CD4-positive, alpha-beta memory T cell (primary cell): Measurements from ENCODE around the gene PI4KA. TPM values are rescaled to one million over a fixed set of nuclear protein-coding genes. Genes with fewer than 3 reads are reported as not detected.
"Not testable (repeated sequence)": the region's sequence is repeated elsewhere in the genome, so short reads cannot be mapped to it uniquely, and the experiment has no call there.

Experiments
- CTCF ChIA-PET: fragments of 350-600 bp; sonication (Branson Sonifier 250); formaldehyde crosslinking; loops from one replicate; lab custom pipeline; 2021; ENCODE audit warnings: inconsistent platforms; ENCODE audit not compliant: partially characterized antibody; lab: Charles Lee
- POLR2A ChIA-PET: fragments of 350-600 bp; sonication (Branson Sonifier 250); formaldehyde crosslinking; loops from one replicate; lab custom pipeline; 2021; ENCODE audit not compliant: partially characterized antibody; lab: Charles Lee
- DNase-seq, 5 donors: peaks; one replicate each; pipeline versions ENCODE4 v3.0.0 to v3.0.0-alpha.2; 2020 to 2022; ENCODE audit warnings: mixed read lengths in 1 of 5
- H3K27ac ChIP-seq: one replicate; pipeline ENCODE4 v1.7.0; 2013; ENCODE audit warnings: low read depth, low read length
- H3K27me3 ChIP-seq: 2 replicates; pipeline ENCODE4 v1.7.0; 2013; ENCODE audit warnings: mild to moderate bottlenecking, low read length, moderate library complexity; ENCODE audit not compliant: insufficient read depth
- H3K36me3 ChIP-seq: 2 replicates; pipeline ENCODE4 v1.7.0; 2013; ENCODE audit warnings: mild to moderate bottlenecking, low read length, moderate library complexity; ENCODE audit not compliant: insufficient read depth
- H3K4me1 ChIP-seq: 2 replicates; pipeline ENCODE4 v1.7.0; 2013; ENCODE audit warnings: mild to moderate bottlenecking, low read length, moderate library complexity; ENCODE audit not compliant: insufficient read depth
- H3K4me3 ChIP-seq, 2 donors: one replicate each; pipeline ENCODE4 v1.7.0; 2013; ENCODE audit warnings: low read length in 2 of 2, mild to moderate bottlenecking in 1 of 2
- H3K9me3 ChIP-seq, 2 donors: one replicate each; pipeline ENCODE4 v1.7.0; 2013; ENCODE audit warnings: low read length in 2 of 2, control low read depth in 1 of 2; ENCODE audit not compliant: control insufficient read depth in 1 of 2
- H3K27ac Mint-ChIP-seq, 7 donors: one replicate each; pipeline ENCODE4 v1.8.0; 2020 to 2021; ENCODE audit warnings: mixed read lengths in 7 of 7, mild to moderate bottlenecking in 6 of 7, inconsistent platforms in 3 of 7, moderate library complexity in 3 of 7
- H3K27me3 Mint-ChIP-seq, 2 donors: one replicate each; pipeline ENCODE4 v1.8.0; 2020 to 2021; ENCODE audit warnings: mixed read lengths in 2 of 2
- H3K36me3 Mint-ChIP-seq, 2 donors: one replicate each; pipeline ENCODE4 v1.8.0; 2020 to 2021; ENCODE audit warnings: mixed read lengths in 2 of 2, inconsistent platforms in 1 of 2, mild to moderate bottlenecking in 1 of 2
- H3K4me1 Mint-ChIP-seq, 4 donors: one replicate each; pipeline ENCODE4 v1.8.0; 2020 to 2021; ENCODE audit warnings: mixed read lengths in 4 of 4, mild to moderate bottlenecking in 1 of 4
- H3K4me3 Mint-ChIP-seq, 8 donors: one replicate each; pipeline ENCODE4 v1.8.0; 2020 to 2021; ENCODE audit warnings: mixed read lengths in 8 of 8, mild to moderate bottlenecking in 7 of 8, moderate library complexity in 6 of 8, inconsistent platforms in 3 of 8
- H3K9me3 Mint-ChIP-seq, 8 donors: one replicate each; pipeline ENCODE4 v1.8.0; 2020 to 2021; ENCODE audit warnings: mixed read lengths in 8 of 8, mild to moderate bottlenecking in 5 of 8, inconsistent platforms in 3 of 8, moderate library complexity in 1 of 8
- intact Hi-C: fragments of 100-400 bp; cut with micrococcal nuclease; formaldehyde crosslinking; loops from one replicate; pipeline ENCODE4 v1.15.1; 2023
- polyA plus RNA-seq, 2 donors: library from polyadenylated mRNA; unstranded; fragments of 300-500 nt; fragmentation: Illumina TruSeq; gene quantifications; one replicate each; pipeline ENCODE4 v1.2.3, GENCODE V29; 2021
- total RNA-seq, 2 experiments: library from RNA; stranded (reverse); gene quantifications; one replicate each; pipeline ENCODE4 v1.2.3, GENCODE V29; 2021

Gene PI4KA
- total and polyA plus RNA-seq, 4 experiments from 2014 or later: 31.5 to 145 (median 110) TPM

DNA sequence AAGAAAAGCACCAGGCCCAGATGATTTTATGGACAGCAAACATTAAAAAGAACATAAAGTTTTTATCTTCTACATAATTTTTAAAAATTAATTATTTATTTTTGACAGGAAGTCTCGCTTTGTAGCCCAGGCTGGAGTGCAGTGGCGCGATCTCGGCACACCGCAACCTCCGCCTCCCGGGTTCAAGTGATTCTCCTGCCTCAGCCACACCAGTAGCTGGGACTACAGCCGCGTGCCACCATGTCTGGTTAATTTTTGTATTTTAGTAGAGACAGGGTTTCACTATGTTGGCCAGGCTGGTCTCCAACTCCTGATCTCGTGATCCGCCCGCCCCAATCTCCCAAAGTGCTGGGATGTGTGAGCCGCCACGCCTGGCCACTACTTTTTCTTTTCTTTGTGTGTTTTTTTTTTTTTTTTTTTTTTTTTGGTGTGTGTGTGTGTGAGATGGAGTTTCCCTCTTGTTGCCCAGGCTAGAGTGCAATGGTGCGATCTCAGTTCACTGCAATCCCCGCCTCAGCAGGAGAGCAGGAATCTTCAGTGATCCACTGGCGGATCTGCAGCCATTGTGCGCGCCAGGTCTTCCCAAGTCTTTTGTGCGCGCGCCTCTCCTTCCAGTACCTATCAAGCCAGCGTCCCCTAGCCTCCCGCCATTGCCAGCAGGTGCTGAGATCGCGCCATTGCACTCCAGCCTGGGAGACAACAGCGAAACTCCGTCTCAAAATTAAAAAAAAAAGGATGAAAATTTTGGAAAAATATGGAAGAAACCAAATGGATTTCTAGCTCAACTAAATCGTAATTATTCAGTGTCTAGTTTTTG is 171.0 kb downstream of the PI4KA start:
- H3K4me1 Mint-ChIP-seq, H3K27ac Mint-ChIP-seq, DNase-seq, H3K27me3 Mint-ChIP-seq, H3K36me3 ChIP-seq, H3K4me3 ChIP-seq, H3K9me3 Mint-ChIP-seq, H3K4me1 ChIP-seq, H3K27me3 ChIP-seq, POLR2A ChIA-PET, H3K27ac ChIP-seq, H3K36me3 Mint-ChIP-seq, H3K9me3 ChIP-seq, intact Hi-C loops, H3K4me3 Mint-ChIP-seq: not testable (repeated sequence)
- CTCF ChIA-PET: interaction anchor here (0.6 to 0.7 kb wide), 3 partner anchors 47 to 222 kb away, joined by 3 to 4 read pairs (median 3); no protein-coding TSS in a partner anchor

DNA sequence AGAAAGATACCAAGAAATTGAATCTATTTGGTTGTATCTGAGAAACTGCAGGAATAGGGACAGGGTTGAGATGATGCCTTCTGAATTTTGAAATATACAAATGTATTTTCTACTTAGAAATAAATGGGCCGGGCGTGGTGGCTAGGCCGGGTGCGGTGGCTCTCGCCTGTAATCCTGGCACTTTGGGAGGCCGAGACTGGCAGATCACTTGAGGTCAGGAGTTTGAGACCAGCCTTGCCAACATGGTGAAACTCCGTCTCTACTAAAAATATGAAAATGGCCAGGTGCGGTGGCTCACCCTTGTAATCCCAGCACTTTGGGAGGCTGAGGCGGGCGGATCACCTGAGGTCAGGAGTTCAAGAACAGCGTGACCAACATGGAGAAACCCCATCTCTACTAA is 172.8 kb downstream of the PI4KA start:
- H3K27ac ChIP-seq, H3K36me3 ChIP-seq, H3K27me3 ChIP-seq, H3K4me3 ChIP-seq, H3K27me3 Mint-ChIP-seq, H3K9me3 ChIP-seq, CTCF ChIA-PET, H3K4me1 ChIP-seq, DNase-seq, POLR2A ChIA-PET, H3K4me3 Mint-ChIP-seq, H3K9me3 Mint-ChIP-seq, H3K36me3 Mint-ChIP-seq, H3K27ac Mint-ChIP-seq, H3K4me1 Mint-ChIP-seq, intact Hi-C loops: not testable (repeated sequence)

- H3K27ac Mint-ChIP-seq, H3K4me1 Mint-ChIP-seq, intact Hi-C loops, H3K4me1 ChIP-seq, H3K4me3 Mint-ChIP-seq, H3K27ac ChIP-seq, CTCF ChIA-PET, DNase-seq, H3K27me3 ChIP-seq, H3K36me3 Mint-ChIP-seq, H3K4me3 ChIP-seq, H3K9me3 ChIP-seq, H3K9me3 Mint-ChIP-seq, H3K36me3 ChIP-seq, POLR2A ChIA-PET: not testable (repeated sequence)
- peaks cover 9 to 10% of the 10 kb centered on the region in 2 donors for H3K27me3 Mint-ChIP-seq
Observed at GRCh38 chr22:20678792-20679435, 179.7 kb downstream of the PI4KA start.

DNA sequence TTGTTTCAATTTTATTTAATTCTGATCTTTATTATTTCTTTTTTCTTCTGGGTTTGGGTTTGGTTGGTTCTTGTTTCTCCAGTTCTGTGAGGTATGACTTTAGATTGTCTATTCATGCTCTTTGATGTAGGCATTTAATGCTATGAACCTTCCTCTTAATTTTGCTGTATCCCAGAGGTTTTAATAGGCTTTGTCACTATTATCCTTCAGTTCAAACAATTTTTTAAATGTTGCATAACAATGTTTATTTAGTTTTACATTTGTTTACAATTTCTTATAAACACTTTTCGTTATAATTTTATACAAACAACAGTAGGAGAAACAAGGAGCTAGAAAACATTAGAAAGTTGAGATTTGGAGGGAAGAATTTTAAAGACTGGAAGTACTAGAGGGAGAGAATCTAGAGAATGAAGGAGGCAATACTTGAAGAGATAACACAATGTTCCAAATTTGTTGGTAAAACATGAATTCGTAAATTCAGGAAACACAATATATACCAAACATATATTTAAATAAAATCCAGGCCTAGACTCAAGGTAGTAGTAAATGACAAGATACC is 180.8 kb downstream of the PI4KA start:
- H3K4me1 Mint-ChIP-seq: no peaks in the 10 kb centered on the region
- ChIA-PET CTCF (no interaction called here), POLR2A (no interaction called here)
- no peak for DNase-seq
- Histone ChIP-seq H3K4me1 (no peaks in the 10 kb centered on the region), H3K27me3 (no peaks in the 10 kb centered on the region), H3K36me3 (no peaks in the 10 kb centered on the region), H3K4me3 (no peak overlapping the region), H3K27ac (no peak overlapping the region), H3K9me3 (no peaks in the 10 kb centered on the region)
- no peaks in the 10 kb centered on the region for H3K36me3 Mint-ChIP-seq
- peaks cover 13 to 16% of the 10 kb centered on the region in 2 donors for H3K27me3 Mint-ChIP-seq
- intact Hi-C loops: no loop called here
- H3K9me3 Mint-ChIP-seq: no peaks in the 10 kb centered on the region
- H3K27ac Mint-ChIP-seq: no peak overlapping the region
- no peak overlapping the region for H3K4me3 Mint-ChIP-seq

GRCh38 chr22:20675613-20676012 is 183.0 kb downstream of the PI4KA start:
- H3K4me3 Mint-ChIP-seq, H3K9me3 ChIP-seq, POLR2A ChIA-PET, H3K27me3 ChIP-seq, intact Hi-C loops, H3K4me1 ChIP-seq, H3K36me3 ChIP-seq, DNase-seq, H3K4me1 Mint-ChIP-seq, H3K27ac Mint-ChIP-seq, H3K36me3 Mint-ChIP-seq, H3K27ac ChIP-seq, H3K9me3 Mint-ChIP-seq, H3K4me3 ChIP-seq, CTCF ChIA-PET: not testable (repeated sequence)
- H3K27me3 Mint-ChIP-seq: peaks cover 14 to 21% of the 10 kb centered on the region in 2 donors

- POLR2A ChIA-PET: no interaction called here
- H3K9me3 Mint-ChIP-seq: no peaks in the 10 kb centered on the region
- H3K4me3 ChIP-seq: no peak overlapping the region
- intact Hi-C loops: no loop called here
- H3K27ac Mint-ChIP-seq: no peak overlapping the region
- H3K9me3 ChIP-seq: no peaks in the 10 kb centered on the region
- no peak for DNase-seq
- H3K36me3 ChIP-seq: no peaks in the 10 kb centered on the region
- H3K36me3 Mint-ChIP-seq: no peaks in the 10 kb centered on the region
- peaks cover 16 to 21% of the 10 kb centered on the region in 2 donors for H3K27me3 Mint-ChIP-seq
- no peak overlapping the region for H3K4me3 Mint-ChIP-seq
- CTCF ChIA-PET: no interaction called here
- H3K4me1 Mint-ChIP-seq: peaks cover 0 to 1% (median 0%) of the 10 kb centered on the region in 4 donors
- no peak overlapping the region for H3K27ac ChIP-seq
- no peaks in the 10 kb centered on the region for H3K4me1 ChIP-seq
- H3K27me3 ChIP-seq: no peaks in the 10 kb centered on the region
Observed at GRCh38 chr22:20674998-20675397, 183.6 kb downstream of the PI4KA start.

DNA sequence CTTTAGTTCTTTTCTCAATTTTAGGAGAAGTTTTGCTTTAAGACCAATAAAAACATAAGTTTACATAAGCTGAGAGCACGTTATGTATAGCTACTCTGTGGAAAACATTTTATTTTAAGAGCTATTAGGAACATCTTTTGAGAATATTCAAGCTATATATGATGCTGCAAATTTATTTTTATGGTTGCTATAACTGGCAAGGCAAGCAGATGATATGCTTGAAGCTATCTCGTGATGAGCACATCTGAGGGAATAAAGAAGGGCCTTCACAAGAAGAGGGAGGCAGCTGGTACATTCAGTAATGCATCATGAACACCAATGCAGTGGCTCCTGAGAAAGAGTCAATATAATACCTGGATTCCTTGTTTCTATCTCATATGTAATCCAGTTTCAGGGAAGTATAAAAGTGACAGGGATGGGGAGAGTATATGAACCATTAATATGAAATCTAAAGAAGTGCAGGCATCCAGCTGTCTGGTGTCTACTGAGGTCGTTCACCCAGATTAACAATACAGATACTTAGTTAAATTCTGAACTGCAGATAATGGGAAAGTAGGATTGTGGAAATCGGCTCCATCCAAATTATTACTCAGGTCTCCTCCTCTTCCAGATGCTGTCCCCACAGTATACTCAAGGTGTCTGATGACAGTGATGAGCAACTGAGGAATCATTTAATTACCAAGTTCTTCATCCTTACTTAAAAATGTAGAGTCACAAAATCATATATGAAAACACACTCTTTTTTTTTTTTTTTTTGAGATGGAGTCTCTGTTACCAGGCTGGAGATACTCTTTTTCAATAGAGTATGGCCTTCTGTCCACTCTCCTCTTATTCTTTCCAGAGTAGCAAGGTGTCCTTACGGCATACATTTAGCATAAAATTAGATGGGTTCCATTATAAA is 185.1 kb downstream of the PI4KA start:
- POLR2A ChIA-PET: interaction anchor here (0.5 kb wide), 1 partner anchor 183 kb away, joined by 3 read pairs; no protein-coding TSS in a partner anchor
- CTCF ChIA-PET: no interaction called here
- H3K27me3 Mint-ChIP-seq: peaks cover 12 to 21% of the 10 kb centered on the region in 2 donors

More for the DNA sequence above, 185.1 kb downstream of the PI4KA start:
- peaks cover 0 to 1% (median 0%) of the 10 kb centered on the region in 4 donors for H3K4me1 Mint-ChIP-seq
- H3K4me1 ChIP-seq: no peaks in the 10 kb centered on the region
- H3K36me3 ChIP-seq: no peaks in the 10 kb centered on the region
- H3K27ac ChIP-seq: no peak overlapping the region
- H3K9me3 ChIP-seq: no peaks in the 10 kb centered on the region
- H3K27ac Mint-ChIP-seq: no peak overlapping the region
- no peak for DNase-seq
- no peak overlapping the region for H3K4me3 ChIP-seq
- H3K36me3 Mint-ChIP-seq: no peaks in the 10 kb centered on the region
- H3K4me3 Mint-ChIP-seq: no peak overlapping the region
- intact Hi-C loops: no loop called here
- no peaks in the 10 kb centered on the region for H3K27me3 ChIP-seq
- H3K9me3 Mint-ChIP-seq: no peaks in the 10 kb centered on the region
